ENCODE measurements around the gene TFG. TPM values are rescaled to one million over a fixed set of nuclear protein-coding genes. Genes with fewer than 3 reads are reported as not detected.
"Not testable (repeated sequence)": the region's sequence is repeated elsewhere in the genome, so short reads cannot be mapped to it uniquely, and the experiment has no call there.

Gene TFG
- total RNA-seq, 1 experiment from 2014 or later = 224 TPM

DNA sequence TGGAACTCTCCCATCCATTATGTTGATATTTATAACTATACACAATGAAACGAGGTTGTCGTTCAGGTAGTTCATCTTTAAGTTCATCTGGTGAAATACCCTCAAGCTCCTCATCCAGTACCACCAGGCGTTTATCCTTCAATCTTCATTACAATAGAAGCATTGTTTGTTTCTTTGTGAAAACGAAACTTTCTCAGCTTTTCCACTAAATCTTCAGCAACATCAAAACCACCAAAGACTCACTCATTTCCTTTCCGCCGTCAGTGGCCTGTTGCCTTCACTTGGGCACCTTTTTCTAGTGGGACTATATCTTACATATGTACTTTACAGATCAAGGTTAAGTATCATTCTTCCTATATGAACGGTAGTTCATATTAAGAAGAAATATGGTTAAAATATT, 44.1 kb upstream of the TFG start:
- Histone ChIP-seq H3K79me2 (ENCODE audit: low read depth) (no peaks in the 10 kb centered on the region), H2AFZ (no peak overlapping the region), H3F3A (ENCODE audit: insufficient read depth, low read depth) (no peaks in the 10 kb centered on the region), H4K20me1 (ENCODE audit: insufficient read depth) (no peaks in the 10 kb centered on the region), H3K9me2 (ENCODE audit: insufficient read depth) (no peaks in the 10 kb centered on the region; the same call in 1 of the 2 replicates), H3K36me3 (ENCODE audit: low read depth) (no peaks in the 10 kb centered on the region), H3K4me2 (no peak overlapping the region), H3K9me3 (ENCODE audit: insufficient read depth, low read depth) (no peaks in the 10 kb centered on the region), H3K27ac (no peak overlapping the region), H3K4me1 (replicated peaks; ENCODE audit: insufficient read depth) (peaks cover 10% of the 10 kb centered on the region; the same call in 1 of the 2 replicates), H3K4me3 (no peak overlapping the region), H3K27me3 (ENCODE audit: insufficient read depth, low read depth) (no peaks in the 10 kb centered on the region)
- intact Hi-C loops (cut with micrococcal nuclease; ENCODE audit: unreplicated experiment) = no loop called here
- ChIA-PET POLR2A (ENCODE audit: unreplicated experiment) (no interaction called here), CTCF (no interaction called here)
- TF ChIP-seq EZH2 (IDR thresholded peaks at IDR 0.05; ENCODE audit: low read depth) = no peak
- TF ChIP-seq, protein P1, sequence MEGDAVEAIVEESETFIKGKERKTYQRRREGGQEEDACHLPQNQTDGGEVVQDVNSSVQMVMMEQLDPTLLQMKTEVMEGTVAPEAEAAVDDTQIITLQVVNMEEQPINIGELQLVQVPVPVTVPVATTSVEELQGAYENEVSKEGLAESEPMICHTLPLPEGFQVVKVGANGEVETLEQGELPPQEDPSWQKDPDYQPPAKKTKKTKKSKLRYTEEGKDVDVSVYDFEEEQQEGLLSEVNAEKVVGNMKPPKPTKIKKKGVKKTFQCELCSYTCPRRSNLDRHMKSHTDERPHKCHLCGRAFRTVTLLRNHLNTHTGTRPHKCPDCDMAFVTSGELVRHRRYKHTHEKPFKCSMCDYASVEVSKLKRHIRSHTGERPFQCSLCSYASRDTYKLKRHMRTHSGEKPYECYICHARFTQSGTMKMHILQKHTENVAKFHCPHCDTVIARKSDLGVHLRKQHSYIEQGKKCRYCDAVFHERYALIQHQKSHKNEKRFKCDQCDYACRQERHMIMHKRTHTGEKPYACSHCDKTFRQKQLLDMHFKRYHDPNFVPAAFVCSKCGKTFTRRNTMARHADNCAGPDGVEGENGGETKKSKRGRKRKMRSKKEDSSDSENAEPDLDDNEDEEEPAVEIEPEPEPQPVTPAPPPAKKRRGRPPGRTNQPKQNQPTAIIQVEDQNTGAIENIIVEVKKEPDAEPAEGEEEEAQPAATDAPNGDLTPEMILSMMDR (conservative IDR thresholded peaks at IDR 0.05) = no peak
- no peak for DNase-seq
- BruUV-seq (replicated peaks) = no TSS peak

DNA sequence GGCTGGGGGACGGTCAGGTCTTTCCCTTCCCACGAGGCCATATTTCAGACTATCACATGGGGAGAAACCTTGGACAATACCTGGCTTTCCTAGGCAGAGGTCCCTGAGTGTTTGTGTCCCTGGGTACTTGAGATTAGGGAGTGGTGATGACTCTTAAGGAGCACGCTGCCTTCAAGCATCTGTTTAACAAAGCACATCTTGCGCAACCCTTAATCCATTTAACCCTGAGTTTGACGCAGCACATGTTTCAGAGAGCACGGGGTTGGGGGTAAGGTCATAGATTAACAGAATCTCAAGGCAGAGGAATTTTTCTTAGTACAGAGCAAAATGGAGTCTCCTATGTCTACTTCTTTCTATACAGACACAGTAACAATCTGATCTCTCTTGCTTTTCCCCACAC, 42.6 kb upstream of the TFG start:
- H3K9me2 ChIP-seq (ENCODE audit: insufficient read depth); H3F3A ChIP-seq (ENCODE audit: insufficient read depth, low read depth); BruUV-seq (replicated peaks); POLR2A ChIA-PET (ENCODE audit: unreplicated experiment); H3K4me2 ChIP-seq; H2AFZ ChIP-seq; H3K27ac ChIP-seq; H3K4me1 ChIP-seq (replicated peaks; ENCODE audit: insufficient read depth); H3K27me3 ChIP-seq (ENCODE audit: insufficient read depth, low read depth); DNase-seq; CTCF ChIA-PET; H3K36me3 ChIP-seq (ENCODE audit: low read depth); H3K79me2 ChIP-seq (ENCODE audit: low read depth); H3K9me3 ChIP-seq (ENCODE audit: insufficient read depth, low read depth); intact Hi-C loops (cut with micrococcal nuclease; ENCODE audit: unreplicated experiment); H4K20me1 ChIP-seq (ENCODE audit: insufficient read depth); H3K4me3 ChIP-seq: not testable (repeated sequence)

GRCh38 chr3:100667316-100667715, 42.0 kb upstream of the TFG start:
- H3K36me3 ChIP-seq (ENCODE audit: low read depth); BruUV-seq (replicated peaks); H3K27ac ChIP-seq; intact Hi-C loops (cut with micrococcal nuclease; ENCODE audit: unreplicated experiment); DNase-seq; H3K79me2 ChIP-seq (ENCODE audit: low read depth); H4K20me1 ChIP-seq (ENCODE audit: insufficient read depth); H3K27me3 ChIP-seq (ENCODE audit: insufficient read depth, low read depth); H3K4me1 ChIP-seq (replicated peaks; ENCODE audit: insufficient read depth); H3K9me2 ChIP-seq (ENCODE audit: insufficient read depth); POLR2A ChIA-PET (ENCODE audit: unreplicated experiment); H3K4me3 ChIP-seq; CTCF ChIA-PET; H3F3A ChIP-seq (ENCODE audit: insufficient read depth, low read depth); H2AFZ ChIP-seq; H3K4me2 ChIP-seq; H3K9me3 ChIP-seq (ENCODE audit: insufficient read depth, low read depth): not testable (repeated sequence)

DNA sequence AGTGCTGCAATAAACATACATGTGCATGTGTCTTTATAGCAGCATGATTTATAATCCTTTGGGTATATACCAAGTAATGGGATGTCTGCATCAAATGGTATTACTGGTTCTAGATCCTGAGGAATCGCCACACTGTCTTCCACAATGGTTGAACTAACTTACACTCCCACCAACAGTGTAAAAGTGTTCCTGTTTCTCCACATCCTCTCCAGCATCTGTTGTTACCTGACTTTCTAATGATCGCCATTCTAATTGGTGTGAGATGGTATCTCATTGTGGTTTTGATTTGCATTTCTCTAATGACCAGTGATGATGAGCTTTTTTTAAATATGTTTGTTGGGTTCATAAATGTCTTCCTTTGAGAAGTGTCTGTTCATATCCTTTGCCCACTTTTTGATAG, 38.3 kb upstream of the TFG start:
- H3K27ac ChIP-seq; POLR2A ChIA-PET (ENCODE audit: unreplicated experiment); BruUV-seq (replicated peaks): not testable (repeated sequence)

GRCh38 chr3:100681496-100681895, 27.8 kb upstream of the TFG start:
- POLR2A ChIA-PET (ENCODE audit: unreplicated experiment) = no interaction called here

More for the DNA sequence above, 38.3 kb upstream of the TFG start:
- H3K9me2 ChIP-seq (ENCODE audit: insufficient read depth); H2AFZ ChIP-seq; DNase-seq; H4K20me1 ChIP-seq (ENCODE audit: insufficient read depth); H3K4me1 ChIP-seq (replicated peaks; ENCODE audit: insufficient read depth); intact Hi-C loops (cut with micrococcal nuclease; ENCODE audit: unreplicated experiment); CTCF ChIA-PET; H3K36me3 ChIP-seq (ENCODE audit: low read depth); H3K4me2 ChIP-seq; H3F3A ChIP-seq (ENCODE audit: insufficient read depth, low read depth); H3K9me3 ChIP-seq (ENCODE audit: insufficient read depth, low read depth); H3K27me3 ChIP-seq (ENCODE audit: insufficient read depth, low read depth); H3K4me3 ChIP-seq; H3K79me2 ChIP-seq (ENCODE audit: low read depth): not testable (repeated sequence)

More at GRCh38 chr3:100681496-100681895, 27.8 kb upstream of the TFG start:
- TF ChIP-seq, protein P1 (conservative IDR thresholded peaks at IDR 0.05) = no peak
- no peak for TF ChIP-seq EZH2 (IDR thresholded peaks at IDR 0.05; ENCODE audit: low read depth)
- Histone ChIP-seq H4K20me1 (ENCODE audit: insufficient read depth) (no peaks in the 10 kb centered on the region), H3K27me3 (ENCODE audit: insufficient read depth, low read depth) (no peaks in the 10 kb centered on the region), H3K27ac (no peak overlapping the region), H3K4me1 (replicated peaks; ENCODE audit: insufficient read depth) (no peaks in the 10 kb centered on the region), H3K4me3 (no peak overlapping the region), H3F3A (ENCODE audit: insufficient read depth, low read depth) (no peaks in the 10 kb centered on the region), H2AFZ (no peak overlapping the region), H3K9me3 (ENCODE audit: insufficient read depth, low read depth) (no peaks in the 10 kb centered on the region), H3K9me2 (ENCODE audit: insufficient read depth) (no peaks in the 10 kb centered on the region), H3K79me2 (ENCODE audit: low read depth) (no peaks in the 10 kb centered on the region), H3K4me2 (no peak overlapping the region), H3K36me3 (ENCODE audit: low read depth) (no peaks in the 10 kb centered on the region)
- BruUV-seq (replicated peaks) = no TSS peak
- intact Hi-C loops (cut with micrococcal nuclease; ENCODE audit: unreplicated experiment) = no loop called here
- CTCF ChIA-PET = no interaction called here
- no peak for DNase-seq

Data from PC-9 (cell line).